GM10266 (cell line): Measurements from ENCODE around the gene TFCP2.

Experiments used
- DNase-seq: peaks from one replicate; pipeline ENCODE4 v3.0.0; 2012; ENCODE audit errors: extremely low spot score
- CTCF ChIP-seq: IDR thresholded peaks from 2 replicates; pipeline ENCODE4 v1.5.1; 2012; ENCODE audit warnings: mild to moderate bottlenecking, low read depth; ENCODE audit not compliant: control insufficient read depth, insufficient read depth; ENCODE audit errors: missing control alignments

The TFCP2 gene

GRCh38 chr12:51147309-51147708, 25.6 kb downstream of the TFCP2 start:
- TF ChIP-seq CTCF, result no peak
- no peak for DNase-seq

GRCh38 chr12:51139292-51139844, 33.6 kb downstream of the TFCP2 start:
- TF ChIP-seq CTCF, result no peak
- DNase-seq, result no peak

- no peak for DNase-seq
- no peak for TF ChIP-seq CTCF
Measured at GRCh38 chr12:51132693-51133092, 40.2 kb downstream of the TFCP2 start.

- no peak for TF ChIP-seq CTCF
- DNase-seq, result no peak
Measured at GRCh38 chr12:51131745-51132521, 41.0 kb downstream of the TFCP2 start.

- DNase-seq, result no peak
- TF ChIP-seq CTCF, result no peak
Measured at GRCh38 chr12:51128919-51129318, 44.0 kb downstream of the TFCP2 start.

- no peak for DNase-seq
- TF ChIP-seq CTCF, result no peak
Measured at GRCh38 chr12:51127050-51127729, 45.7 kb downstream of the TFCP2 start.

- DNase-seq, result no peak
- no peak for TF ChIP-seq CTCF
Measured at GRCh38 chr12:51126297-51126696, 46.6 kb downstream of the TFCP2 start.
